Keratinocyte (primary cell): ENCODE measurements around the gene MAML2. TPM values are rescaled to one million over a fixed set of nuclear protein-coding genes. Genes with fewer than 3 reads are reported as not detected.

Experiments used
- DNase-seq: peaks from one replicate; pipeline ENCODE4 v3.0.0-alpha.2; 2011; ENCODE audit warnings: low read depth, missing footprints, low spot score
- FAIRE-seq: peaks from 2 replicates; lab custom pipeline; 2011; peaks lifted over from hg19 to GRCh38; lab: Jason Lieb, UNC
- H2AFZ ChIP-seq: 2 replicates; pipeline ENCODE4 v1.6.0; 2012; ENCODE audit warnings: low read length, control low read depth, inconsistent platforms; ENCODE audit not compliant: control insufficient read depth
- H3K27ac ChIP-seq: 2 replicates; pipeline ENCODE4 v1.5.1; 2011; ENCODE audit warnings: low read length; ENCODE audit not compliant: control insufficient read depth, insufficient read depth
- H3K27me3 ChIP-seq: 3 replicates; pipeline ENCODE4 v1.6.0; 2011; ENCODE audit warnings: low read length; ENCODE audit not compliant: control insufficient read depth, insufficient read depth; ENCODE audit errors: extremely low read depth
- H3K36me3 ChIP-seq, 2 experiments: 2 replicates in 1 of 2; 3 replicates in 1 of 2; pipeline ENCODE4 v1.5.1; 2011; ENCODE audit warnings: low read length in 2 of 2, mild to moderate bottlenecking in 1 of 2; ENCODE audit not compliant: control insufficient read depth in 2 of 2, insufficient read depth in 2 of 2; ENCODE audit errors: extremely low read depth in 1 of 2
- H3K4me1 ChIP-seq: 3 replicates; pipeline ENCODE4 v1.5.1; 2011; ENCODE audit warnings: low read length; ENCODE audit not compliant: control insufficient read depth, insufficient read depth; ENCODE audit errors: extremely low read depth
- H3K4me2 ChIP-seq: 3 replicates; pipeline ENCODE4 v1.6.0; 2011; ENCODE audit warnings: low read depth, low read length; ENCODE audit not compliant: control insufficient read depth, insufficient read depth; ENCODE audit errors: extremely low read depth
- H3K4me3 ChIP-seq, 3 experiments: fragments of 200-600 bp in 1 of 3; sonication (generic) in 1 of 3; 2 replicates in 2 of 3; 3 replicates in 1 of 3; pipeline ENCODE4 v1.5.1; 2011 to 2016; ENCODE audit warnings: low read length in 3 of 3, mild to moderate bottlenecking in 3 of 3, control low read depth in 2 of 3, inconsistent platforms in 1 of 3, low read depth in 1 of 3, mixed read lengths in 1 of 3, mixed run types in 1 of 3, moderate library complexity in 1 of 3; ENCODE audit not compliant: control insufficient read depth in 2 of 3, insufficient read depth in 2 of 3; ENCODE audit errors: extremely low read depth in 1 of 3
- H3K79me2 ChIP-seq: 2 replicates; pipeline ENCODE4 v1.6.0; 2012; ENCODE audit warnings: low read length; ENCODE audit not compliant: control insufficient read depth, insufficient read depth
- H3K9ac ChIP-seq: 3 replicates; pipeline ENCODE4 v1.6.0; 2011; ENCODE audit warnings: low read length; ENCODE audit not compliant: control insufficient read depth, insufficient read depth; ENCODE audit errors: extremely low read depth
- H3K9me1 ChIP-seq: 3 replicates; pipeline ENCODE4 v1.6.0; 2011; ENCODE audit warnings: low read length; ENCODE audit not compliant: control insufficient read depth, insufficient read depth; ENCODE audit errors: extremely low read depth
- H3K9me3 ChIP-seq: 2 replicates; pipeline ENCODE4 v1.5.1; 2012; ENCODE audit warnings: low read depth, low read length; ENCODE audit not compliant: control insufficient read depth
- H4K20me1 ChIP-seq: 3 replicates; pipeline ENCODE4 v1.6.0; 2011; ENCODE audit warnings: low read length; ENCODE audit not compliant: control insufficient read depth, insufficient read depth; ENCODE audit errors: extremely low read depth
- EZH2 ChIP-seq: IDR thresholded peaks from one replicate; pipeline ENCODE4 v1.6.1; 2012; ENCODE audit warnings: inconsistent platforms, mild to moderate bottlenecking, low read length, moderate library complexity
- dilution Hi-C: fragments of 300-500 bp; cut with MboI; formaldehyde crosslinking; loops from one replicate; pipeline ENCODE4 v1.7.0; 2020; ENCODE audit warnings: low sequenced_read_pairs; ENCODE audit not compliant: extremely low pct_ligation_motif_present
- polyA plus RNA-seq, 5 experiments: library from polyadenylated mRNA; depleted of rRNA in 3 of 5; stranded (reverse) in 3 of 5; stranded (forward) in 1 of 5; unstranded in 1 of 5; fragments of >200 nt; gene quantifications; 1 replicate in 1 of 5; 2 replicates in 3 of 5; 3 replicates in 1 of 5; pipeline versions ENCODE4 v1.2.1 to v1.2.3, GENCODE V29; 2011 to 2012; ENCODE audit warnings: missing spikeins in 2 of 5, low read depth in 1 of 5, low replicate concordance in 1 of 5
- TF ChIP-seq, protein P1 (sequence below), 3 experiments: IDR thresholded peaks in 1 of 3; conservative IDR thresholded peaks in 1 of 3; optimal IDR thresholded peaks in 1 of 3; 2 replicates in 2 of 3; 3 replicates in 1 of 3; pipeline versions ENCODE3 to v1.5.1; 2011; ENCODE audit warnings: low read length in 3 of 3, mild to moderate bottlenecking in 3 of 3, moderate library complexity in 2 of 3, control low read depth in 1 of 3, inconsistent platforms in 1 of 3; ENCODE audit not compliant: insufficient read depth in 2 of 3; ENCODE audit errors: extremely low read depth in 1 of 3

The MAML2 gene
- polyA plus RNA-seq, 1 donor (not counting 4 experiments of a cell fraction or from before 2014, with no cell fraction given) = 4.2 TPM

DNA sequence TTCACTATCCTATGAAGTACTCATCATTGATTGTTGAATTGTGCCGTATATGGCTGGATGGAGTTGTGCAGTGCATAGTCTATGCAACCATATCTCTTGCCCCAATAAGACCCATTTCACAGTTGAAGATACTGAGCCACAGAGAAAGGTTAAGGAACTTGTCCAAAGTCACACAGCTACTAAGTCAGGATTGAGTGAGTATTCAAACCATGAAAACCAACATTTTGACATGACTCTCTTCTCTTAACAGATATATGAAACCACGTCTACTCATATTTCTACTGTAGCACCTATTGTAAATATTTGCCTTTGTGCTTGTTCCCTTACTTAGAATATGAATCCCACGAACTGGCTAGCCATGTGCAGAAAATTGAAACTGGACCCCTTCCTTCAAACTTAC is 58.1 kb downstream of the MAML2 start:
- H3K27ac ChIP-seq = no peak overlapping the region

DNA sequence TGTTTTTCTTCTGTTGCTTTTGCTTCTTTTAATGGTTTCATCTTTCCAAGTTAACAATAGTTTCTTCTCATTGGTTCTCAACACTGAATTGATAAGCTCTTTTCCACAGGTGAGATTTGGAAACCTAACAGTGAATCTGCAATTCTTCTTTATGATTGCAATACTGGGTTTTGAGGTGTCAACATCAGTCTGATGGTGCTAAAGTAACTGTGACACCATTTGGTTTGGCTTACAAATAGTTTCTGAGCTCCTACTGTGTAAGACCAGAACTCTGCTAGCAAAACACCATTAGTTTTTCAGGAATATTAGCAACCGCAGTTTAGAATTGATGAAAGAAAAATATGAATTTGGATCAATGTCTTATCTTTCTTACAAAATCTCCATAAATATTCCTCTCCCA is 58.6 kb downstream of the MAML2 start:
- dilution Hi-C loops = no loop called here
- TF ChIP-seq, protein P1, sequence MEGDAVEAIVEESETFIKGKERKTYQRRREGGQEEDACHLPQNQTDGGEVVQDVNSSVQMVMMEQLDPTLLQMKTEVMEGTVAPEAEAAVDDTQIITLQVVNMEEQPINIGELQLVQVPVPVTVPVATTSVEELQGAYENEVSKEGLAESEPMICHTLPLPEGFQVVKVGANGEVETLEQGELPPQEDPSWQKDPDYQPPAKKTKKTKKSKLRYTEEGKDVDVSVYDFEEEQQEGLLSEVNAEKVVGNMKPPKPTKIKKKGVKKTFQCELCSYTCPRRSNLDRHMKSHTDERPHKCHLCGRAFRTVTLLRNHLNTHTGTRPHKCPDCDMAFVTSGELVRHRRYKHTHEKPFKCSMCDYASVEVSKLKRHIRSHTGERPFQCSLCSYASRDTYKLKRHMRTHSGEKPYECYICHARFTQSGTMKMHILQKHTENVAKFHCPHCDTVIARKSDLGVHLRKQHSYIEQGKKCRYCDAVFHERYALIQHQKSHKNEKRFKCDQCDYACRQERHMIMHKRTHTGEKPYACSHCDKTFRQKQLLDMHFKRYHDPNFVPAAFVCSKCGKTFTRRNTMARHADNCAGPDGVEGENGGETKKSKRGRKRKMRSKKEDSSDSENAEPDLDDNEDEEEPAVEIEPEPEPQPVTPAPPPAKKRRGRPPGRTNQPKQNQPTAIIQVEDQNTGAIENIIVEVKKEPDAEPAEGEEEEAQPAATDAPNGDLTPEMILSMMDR (optimal IDR thresholded peaks at IDR 0.05 in 1 of 3, IDR thresholded peaks at IDR 0.05 in 1 of 3, conservative IDR thresholded peaks at IDR 0.05 in 1 of 3; ENCODE audit: extremely low read depth in 1 of 3, insufficient read depth in 2 of 3, low read length in 3 of 3) = no peak
- no peak for TF ChIP-seq EZH2
- Histone ChIP-seq H3K9ac (no peak overlapping the region), H3K79me2 (peaks cover 2% of the 10 kb centered on the region), H4K20me1 (no peaks in the 10 kb centered on the region), H3K9me1 (no peaks in the 10 kb centered on the region), H2AFZ (no peak overlapping the region), H3K4me1 (peaks cover 11% of the 10 kb centered on the region), H3K4me2 (no peak overlapping the region), H3K4me3 (no peak overlapping the region), H3K27me3 (no peaks in the 10 kb centered on the region), H3K9me3 (no peaks in the 10 kb centered on the region), H3K36me3 (no peaks in the 10 kb centered on the region), H3K27ac (no peak overlapping the region)
- FAIRE-seq = no peak
- no peak for DNase-seq

More for the DNA sequence above, 58.1 kb downstream of the MAML2 start:
- Histone ChIP-seq H3K4me1 (peaks cover 6% of the 10 kb centered on the region), H4K20me1 (no peaks in the 10 kb centered on the region), H2AFZ (no peak overlapping the region), H3K9ac (no peak overlapping the region), H3K9me3 (no peaks in the 10 kb centered on the region), H3K79me2 (peaks cover 2% of the 10 kb centered on the region), H3K4me2 (no peak overlapping the region), H3K9me1 (no peaks in the 10 kb centered on the region), H3K27me3 (no peaks in the 10 kb centered on the region), H3K36me3 (no peaks in the 10 kb centered on the region), H3K4me3 (no peak overlapping the region)
- TF ChIP-seq, protein P1 (optimal IDR thresholded peaks at IDR 0.05 in 1 of 3, IDR thresholded peaks at IDR 0.05 in 1 of 3, conservative IDR thresholded peaks at IDR 0.05 in 1 of 3; ENCODE audit: extremely low read depth in 1 of 3, insufficient read depth in 2 of 3, low read length in 3 of 3) = no peak
- no peak for TF ChIP-seq EZH2
- dilution Hi-C loops = no loop called here
- no peak for DNase-seq
- no peak for FAIRE-seq
